OCI-LY3 (cell line): ENCODE data around the gene TSPAN7.

Source experiments
- H2AFZ ChIP-seq: fragments of 200-600, 300-600 bp; shearing (Covaris generic); 2 replicates; pipeline ENCODE4 v1.6.0; 2014; ENCODE audit warnings: antibody characterized with exemption, low read depth, low read length
- H3K27ac ChIP-seq: fragments of 200-600, 300-600 bp; sonication (generic); 2 replicates; pipeline ENCODE4 v1.5.1; 2014; ENCODE audit warnings: mild to moderate bottlenecking, low read length, moderate library complexity, mixed read lengths
- H3K27me3 ChIP-seq: fragments of 200-600, 300-600 bp; sonication (generic); 2 replicates; pipeline ENCODE4 v1.6.1; 2014; ENCODE audit warnings: low read depth, low read length, mixed read lengths
- H3K36me3 ChIP-seq: fragments of 200-600, 300-600 bp; sonication (generic); replicated peaks from 2 replicates; pipeline ENCODE3; 2014; ENCODE audit warnings: low read depth, low read length, mixed read lengths
- H3K4me1 ChIP-seq: fragments of 300-600, 200-600 bp; sonication (generic); 2 replicates; pipeline ENCODE4 v1.6.1; 2014; ENCODE audit warnings: low read length, mixed read lengths
- H3K4me2 ChIP-seq: fragments of 200-600, 300-600 bp; sonication (generic); 2 replicates; pipeline ENCODE4 v1.6.1; 2014; ENCODE audit warnings: low read length, mixed read lengths
- H3K4me3 ChIP-seq: fragments of 300-600, 200-600 bp; sonication (generic); 2 replicates; pipeline ENCODE4 v1.5.1; 2014; ENCODE audit warnings: antibody characterized with exemption, mild to moderate bottlenecking, low read length, moderate library complexity
- H3K79me2 ChIP-seq: fragments of 300-600, 200-600 bp; shearing (Covaris generic); 2 replicates; pipeline ENCODE4 v1.6.1; 2014; ENCODE audit warnings: mild to moderate bottlenecking, low read length, mixed read lengths
- H3K9ac ChIP-seq: fragments of 300-600, 200-600 bp; shearing (Covaris generic); 2 replicates; pipeline ENCODE4 v1.6.0; 2014; ENCODE audit warnings: mild to moderate bottlenecking, low read length, moderate library complexity
- H3K9me3 ChIP-seq: fragments of 200-600, 300-600 bp; shearing (Covaris generic); 2 replicates; pipeline ENCODE4 v1.6.1; 2014; ENCODE audit warnings: low read length, mixed read lengths; ENCODE audit not compliant: insufficient read depth
- H4K20me1 ChIP-seq: fragments of 200-600, 300-600 bp; sonication (generic); 2 replicates; pipeline ENCODE4 v1.6.1; 2016; ENCODE audit warnings: low read length, mixed read lengths; ENCODE audit not compliant: insufficient read depth
- CTCF ChIP-seq: fragments of 200-600, 300-600 bp; sonication (generic); IDR thresholded peaks from 2 replicates; pipeline ENCODE4 v1.5.1; 2014; ENCODE audit warnings: antibody characterized with exemption, low read length, low read depth
- EZH2phosphoT487 ChIP-seq: fragments of 200-600 bp; shearing (Covaris generic); IDR thresholded peaks from 2 replicates; pipeline ENCODE4 v1.6.1; 2018; ENCODE audit warnings: antibody characterized with exemption, mixed run types, low read depth

TSPAN7 gene

DNA sequence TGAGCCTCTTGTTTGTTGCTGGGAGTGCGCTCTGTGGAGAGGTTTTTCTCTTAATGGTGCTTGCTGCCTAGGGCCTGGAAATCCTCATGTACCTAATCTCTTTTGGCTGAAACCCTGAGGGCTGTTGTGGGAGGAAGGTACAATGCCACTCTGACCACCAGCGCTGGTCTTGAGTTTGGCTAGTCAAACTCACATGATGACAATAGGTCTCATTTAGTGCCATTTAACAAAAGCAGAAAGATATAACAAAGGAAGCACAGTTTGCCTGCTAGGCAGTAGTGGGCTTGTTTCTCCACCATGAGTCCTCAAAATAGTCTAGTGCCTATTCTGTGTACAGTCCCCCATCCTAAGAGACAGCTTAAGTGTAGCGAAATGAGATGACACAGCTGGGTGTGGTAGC lies 111.3 kb downstream of the TSPAN7 start:
- H3K79me2 ChIP-seq, result no peaks in the 10 kb centered on the region

DNA sequence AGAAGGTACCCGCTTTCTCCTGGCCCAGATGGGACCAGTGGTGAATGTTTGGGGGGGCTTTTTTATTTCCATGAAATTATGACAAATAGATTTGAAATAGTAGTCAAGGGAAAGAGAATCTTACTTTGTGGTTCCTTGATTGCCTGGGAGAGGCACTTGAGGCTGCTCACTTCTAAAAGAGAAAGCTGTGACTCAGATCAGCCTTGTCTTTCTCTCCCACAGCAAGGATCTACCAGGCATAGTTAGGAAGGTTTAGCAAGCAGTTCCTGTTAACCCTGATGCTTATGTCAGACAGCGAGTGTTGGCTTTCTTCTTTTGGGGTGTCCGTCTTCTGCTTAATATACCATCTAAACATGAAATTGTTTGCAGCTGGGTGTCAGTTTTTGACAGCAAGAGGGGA lies 114.5 kb downstream of the TSPAN7 start:
- H3K79me2 ChIP-seq, result no peaks in the 10 kb centered on the region
- H4K20me1 ChIP-seq, result no peaks in the 10 kb centered on the region
- H3K36me3 ChIP-seq, result no peaks in the 10 kb centered on the region
- H3K27ac ChIP-seq, result no peak overlapping the region
- TF ChIP-seq CTCF, result no peak
- TF ChIP-seq EZH2phosphoT487, result no peak
- no peak overlapping the region for H2AFZ ChIP-seq
- H3K4me3 ChIP-seq, result no peak overlapping the region
- H3K9me3 ChIP-seq, result no peaks in the 10 kb centered on the region
- no peak overlapping the region for H3K9ac ChIP-seq
- no peaks in the 10 kb centered on the region for H3K4me1 ChIP-seq
- H3K27me3 ChIP-seq, result no peaks in the 10 kb centered on the region
- no peak overlapping the region for H3K4me2 ChIP-seq

More for the DNA sequence above, 111.3 kb downstream of the TSPAN7 start:
- Histone ChIP-seq H3K4me2 (no peak overlapping the region), H3K4me3 (no peak overlapping the region), H3K9ac (no peak overlapping the region), H3K36me3 (no peaks in the 10 kb centered on the region), H3K27me3 (no peaks in the 10 kb centered on the region), H4K20me1 (no peaks in the 10 kb centered on the region), H3K9me3 (no peaks in the 10 kb centered on the region), H3K4me1 (no peaks in the 10 kb centered on the region), H3K27ac (no peak overlapping the region), H2AFZ (no peak overlapping the region)
- TF ChIP-seq EZH2phosphoT487 (no peak), CTCF (no peak)

- Histone ChIP-seq H3K9ac (no peak overlapping the region), H3K27ac (no peak overlapping the region), H4K20me1 (no peaks in the 10 kb centered on the region), H3K4me3 (no peak overlapping the region), H3K36me3 (no peaks in the 10 kb centered on the region), H3K4me1 (no peaks in the 10 kb centered on the region), H3K4me2 (no peak overlapping the region), H3K9me3 (no peaks in the 10 kb centered on the region), H3K79me2 (no peaks in the 10 kb centered on the region), H3K27me3 (no peaks in the 10 kb centered on the region), H2AFZ (no peak overlapping the region)
- TF ChIP-seq EZH2phosphoT487 (no peak), CTCF (no peak)
Observed at GRCh38 chrX:38678183-38678582, 116.8 kb downstream of the TSPAN7 start.

GRCh38 chrX:38678821-38679220 lies 117.5 kb downstream of the TSPAN7 start:
- Histone ChIP-seq H3K4me2 (no peak overlapping the region), H3K27me3 (no peaks in the 10 kb centered on the region)
- TF ChIP-seq EZH2phosphoT487 (no peak), CTCF (no peak)

More at GRCh38 chrX:38678821-38679220, 117.5 kb downstream of the TSPAN7 start:
- no peak overlapping the region for H2AFZ ChIP-seq
- no peak overlapping the region for H3K9ac ChIP-seq
- H4K20me1 ChIP-seq, result no peaks in the 10 kb centered on the region
- no peak overlapping the region for H3K27ac ChIP-seq
- no peaks in the 10 kb centered on the region for H3K36me3 ChIP-seq
- no peaks in the 10 kb centered on the region for H3K9me3 ChIP-seq
- H3K4me3 ChIP-seq, result no peak overlapping the region
- H3K4me1 ChIP-seq, result no peaks in the 10 kb centered on the region
- no peaks in the 10 kb centered on the region for H3K79me2 ChIP-seq
